GM19395 (cell line): ENCODE measurements around the gene MOB3B.

ENCODE experiments used
- ATAC-seq: cut with Tn5 transposase; IDR thresholded peaks from one replicate; pipeline ENCODE4 v1.9.1; 2021; ENCODE audit warnings: mild to moderate bottlenecking, moderate library complexity; ENCODE audit not compliant: unreplicated experiment

MOB3B gene

DNA sequence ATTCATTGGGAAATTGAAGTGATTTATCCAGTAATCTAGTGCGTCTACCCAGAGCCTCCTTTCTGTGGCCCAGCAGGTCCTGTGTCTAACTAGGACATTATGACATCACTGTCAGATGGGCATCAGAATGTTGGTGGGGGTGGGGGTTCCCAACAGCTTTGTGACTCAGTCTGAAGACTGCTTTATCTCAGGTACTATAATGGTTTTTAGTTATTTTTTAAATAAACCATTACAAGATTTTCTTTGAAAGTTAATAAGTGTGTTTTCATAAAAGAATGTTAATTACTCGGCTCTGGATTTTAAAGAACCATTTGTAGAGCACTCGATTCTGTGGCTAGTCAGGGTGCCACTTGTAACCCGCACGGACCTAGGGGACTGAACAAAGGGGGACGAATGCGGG, 232.6 kb downstream of the MOB3B start, which contains the start of gene EQTN:
Gene EQTN, minus strand, starts transcription at position 101 of the 400 bp plus-strand sequence. Its CDS starts 95 bp downstream, at position 6.
- no peak for ATAC-seq

DNA sequence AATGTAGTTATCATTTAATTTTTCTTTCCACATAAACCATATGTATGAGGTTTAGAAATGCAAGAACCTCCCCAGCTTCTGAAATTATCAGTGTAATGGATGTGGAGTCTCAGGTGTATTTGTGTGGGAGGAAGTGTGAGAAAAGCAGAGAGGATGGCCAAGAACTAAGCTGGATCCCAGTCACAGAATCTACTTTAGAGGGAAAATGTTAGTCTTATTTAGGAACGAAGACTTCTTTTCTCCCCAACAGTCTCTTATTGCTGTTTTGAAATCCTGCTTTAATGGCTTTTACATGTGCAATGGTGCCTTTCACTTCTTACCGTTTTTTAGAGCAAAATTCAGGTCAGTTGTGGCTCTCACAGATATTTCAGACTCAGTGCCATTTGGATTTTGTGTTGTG, 235.6 kb downstream of the MOB3B start:
- no peak for ATAC-seq

GRCh38 chr9:27292659-27293405, 236.8 kb downstream of the MOB3B start:
- no peak for ATAC-seq

GRCh38 chr9:27291292-27291691, 238.3 kb downstream of the MOB3B start:
- ATAC-seq, result no peak

GRCh38 chr9:27282269-27282668, 247.3 kb downstream of the MOB3B start:
- no peak for ATAC-seq

GRCh38 chr9:27280860-27281259, 248.8 kb downstream of the MOB3B start:
- ATAC-seq, result no peak

DNA sequence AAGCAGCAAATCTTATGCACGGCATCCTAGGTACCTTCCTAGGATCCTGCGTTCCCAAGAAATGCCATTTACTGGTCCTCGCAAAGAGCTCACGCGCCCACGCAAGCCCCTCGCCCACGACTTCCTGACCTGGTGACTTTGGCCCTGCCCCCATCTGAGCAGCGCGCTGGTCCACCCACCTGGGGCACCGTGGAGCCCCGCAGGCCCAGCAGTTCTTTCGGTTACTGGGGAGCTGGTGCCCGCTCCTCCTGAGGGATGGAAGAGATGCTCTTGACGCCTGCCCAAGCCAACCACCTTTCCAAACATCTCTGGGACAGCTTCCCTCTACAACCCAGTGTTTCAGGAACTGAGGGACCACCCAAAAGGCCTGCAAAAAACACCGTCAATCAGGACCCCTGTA, 249.4 kb downstream of the MOB3B start:
- no peak for ATAC-seq

DNA sequence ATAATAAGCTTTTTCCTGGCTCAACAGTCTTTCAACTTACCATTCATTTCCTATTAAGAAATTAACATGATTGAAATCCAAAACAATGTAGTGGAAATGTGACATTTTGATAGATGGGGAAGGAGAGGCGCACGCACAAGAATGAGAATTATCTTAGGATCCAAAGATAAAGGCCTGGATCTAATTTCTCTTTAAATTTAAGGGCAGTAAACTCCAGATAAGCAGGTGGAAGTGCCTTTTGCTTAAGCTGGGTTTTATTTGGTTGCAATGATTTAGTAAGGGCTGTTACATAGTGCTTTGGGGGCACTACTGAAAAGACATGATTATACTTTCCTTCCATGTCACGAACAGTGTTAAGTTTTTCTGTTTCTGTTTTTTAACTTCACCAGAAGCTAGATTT, 250.0 kb downstream of the MOB3B start:
- no peak for ATAC-seq

GRCh38 chr9:27278374-27278773, 251.2 kb downstream of the MOB3B start:
- no peak for ATAC-seq

GRCh38 chr9:27276193-27277030, 253.2 kb downstream of the MOB3B start:
- ATAC-seq, result no peak
